Measurements from ENCODE around the gene ACTL6B.
A peak's percentile ranks its signal among the peaks of the same experiment; 100 is the strongest.

The ACTL6B gene

GRCh38 chr7:100626530-100627237 is 29.6 kb downstream of the ACTL6B start:
- DNase-seq = no peak

GRCh38 chr7:100626055-100626454 is 30.2 kb downstream of the ACTL6B start:
- DNase-seq = no peak

- DNase-seq = no peak
Measured at GRCh38 chr7:100623951-100624824, 32.1 kb downstream of the ACTL6B start.

- no peak for DNase-seq
Measured at GRCh38 chr7:100621554-100621953, 34.7 kb downstream of the ACTL6B start.

GRCh38 chr7:100620804-100621203 is 35.4 kb downstream of the ACTL6B start:
- no peak for DNase-seq

GRCh38 chr7:100620239-100620638 is 36.0 kb downstream of the ACTL6B start:
- DNase-seq = no peak

GRCh38 chr7:100614308-100614861 is 41.9 kb downstream of the ACTL6B start:
- DNase-seq = no peak

GRCh38 chr7:100613412-100614175 is 42.7 kb downstream of the ACTL6B start:
- DNase-seq = no peak

GRCh38 chr7:100612730-100613390 is 43.4 kb downstream of the ACTL6B start:
- DNase-seq = no peak

GRCh38 chr7:100611983-100612729 is 44.1 kb downstream of the ACTL6B start, which contains the start of gene MOSPD3:
Gene MOSPD3 (plus strand): TSS chr7:100612540. CDS start chr7:100612792, 252 bp downstream.
- peak; percentile 99 for DNase-seq

GRCh38 chr7:100609958-100610357 is 46.3 kb downstream of the ACTL6B start:
- no peak for DNase-seq

- no peak for DNase-seq
Measured at GRCh38 chr7:100607111-100607510, 49.1 kb downstream of the ACTL6B start.

- no peak for DNase-seq
Measured at GRCh38 chr7:100606313-100606712, 49.9 kb downstream of the ACTL6B start.

- no peak for DNase-seq
Measured at GRCh38 chr7:100604976-100605911, 51.0 kb downstream of the ACTL6B start.

- peak; percentile 54 for DNase-seq
Measured at GRCh38 chr7:100604028-100604975, 51.9 kb downstream of the ACTL6B start.

GRCh38 chr7:100603726-100604027 is 52.6 kb downstream of the ACTL6B start:
- no peak for DNase-seq

- no peak for DNase-seq
Measured at GRCh38 chr7:100602889-100603725, 53.1 kb downstream of the ACTL6B start.

- no peak for DNase-seq
Measured at GRCh38 chr7:100600730-100601038, 55.6 kb downstream of the ACTL6B start.
